OCI-LY1 (cell line): ENCODE data around the gene COMMD1.

Experiments
- CTCF ChIP-seq: fragments of 200-600 bp; sonication (generic), shearing (Covaris generic); IDR thresholded peaks from 2 replicates; pipeline ENCODE4 v1.5.1; 2017; ENCODE audit warnings: mild to moderate bottlenecking, antibody characterized with exemption, low read length, moderate library complexity, mixed read lengths
- EZH2 ChIP-seq: fragments of 200-600 bp; sonication (generic), shearing (Covaris generic); IDR thresholded peaks from 2 replicates; pipeline ENCODE4 v1.8.0; 2017; ENCODE audit warnings: borderline replicate concordance, mixed run types, mild to moderate bottlenecking, antibody characterized with exemption, low read length, moderate library complexity, mixed read lengths

- TF ChIP-seq CTCF = no peak
- TF ChIP-seq EZH2 = no peak
Observed at GRCh38 chr2:62089658-62090057, 184.2 kb downstream of the COMMD1 start.
